Trophoblast cell (in vitro differentiated cells and primary cell): Measurements from ENCODE around the gene TCEAL1.
"Not testable (repeated sequence)": the region's sequence is repeated elsewhere in the genome, so short reads cannot be mapped to it uniquely, and the experiment has no call there.

ENCODE experiments used
- DNase-seq, 2 donors: peaks; one replicate each; pipeline ENCODE4 v3.0.0-alpha.2; 2016
- H2AFZ ChIP-seq: 2 replicates; pipeline ENCODE4 v1.6.1; 2013; ENCODE audit warnings: low read length, moderate library complexity, mild to moderate bottlenecking; ENCODE audit not compliant: insufficient read depth, poor library complexity
- H2AK5ac ChIP-seq: 2 replicates; pipeline ENCODE4 v1.6.1; 2013; ENCODE audit warnings: mild to moderate bottlenecking, low read length
- H2BK120ac ChIP-seq: 2 replicates; pipeline ENCODE4 v1.6.1; 2013; ENCODE audit warnings: low read length, mild to moderate bottlenecking, moderate library complexity; ENCODE audit not compliant: insufficient read depth, poor library complexity
- H2BK12ac ChIP-seq: 2 replicates; pipeline ENCODE4 v1.6.1; 2013; ENCODE audit warnings: mild to moderate bottlenecking, low read length, moderate library complexity
- H2BK5ac ChIP-seq: 2 replicates; pipeline ENCODE4 v1.6.1; 2013; ENCODE audit warnings: low read length, low read depth, moderate library complexity, mild to moderate bottlenecking; ENCODE audit not compliant: poor library complexity
- H3K14ac ChIP-seq: 2 replicates; pipeline ENCODE4 v1.6.1; 2013; ENCODE audit warnings: mild to moderate bottlenecking, low read length
- H3K18ac ChIP-seq: 2 replicates; pipeline ENCODE4 v1.6.1; 2013; ENCODE audit warnings: mild to moderate bottlenecking, low read length
- H3K23ac ChIP-seq: 2 replicates; pipeline ENCODE4 v1.6.1; 2013; ENCODE audit warnings: low read length
- H3K27ac ChIP-seq: 2 replicates; pipeline ENCODE4 v1.5.1; 2013; ENCODE audit warnings: low read depth, mild to moderate bottlenecking, inconsistent platforms, low read length, moderate library complexity
- H3K27me3 ChIP-seq: 2 replicates; pipeline ENCODE4 v1.6.1; 2013; ENCODE audit warnings: inconsistent platforms, mild to moderate bottlenecking, low read length, moderate library complexity; ENCODE audit not compliant: insufficient read depth
- H3K36me3 ChIP-seq, 2 experiments: 1 replicate in 1 of 2; 2 replicates in 1 of 2; pipeline ENCODE4 v1.6.1; 2013; ENCODE audit warnings: low read length in 2 of 2, mild to moderate bottlenecking in 2 of 2, moderate library complexity in 1 of 2; ENCODE audit not compliant: insufficient read depth in 2 of 2, control insufficient read depth in 1 of 2
- H3K4ac ChIP-seq: 2 replicates; pipeline ENCODE4 v1.6.1; 2013; ENCODE audit warnings: low read depth, mild to moderate bottlenecking, low read length, moderate library complexity
- H3K4me1 ChIP-seq, 2 experiments: 1 replicate in 1 of 2; 2 replicates in 1 of 2; pipeline ENCODE4 v1.6.1; 2013; ENCODE audit warnings: low read length in 2 of 2, mild to moderate bottlenecking in 2 of 2, moderate library complexity in 1 of 2; ENCODE audit not compliant: insufficient read depth in 2 of 2, control insufficient read depth in 1 of 2
- H3K4me2 ChIP-seq: 2 replicates; pipeline ENCODE4 v1.6.1; 2013; ENCODE audit warnings: inconsistent platforms, mild to moderate bottlenecking, low read length, moderate library complexity
- H3K4me3 ChIP-seq: 2 replicates; pipeline ENCODE4 v1.5.1; 2013; ENCODE audit warnings: mild to moderate bottlenecking, low read depth, low read length, inconsistent platforms
- H3K79me1 ChIP-seq: one replicate; pipeline ENCODE4 v1.6.1; 2013; ENCODE audit warnings: low read length
- H3K79me2 ChIP-seq: 2 replicates; pipeline ENCODE4 v1.6.1; 2013; ENCODE audit warnings: low read length, mild to moderate bottlenecking; ENCODE audit not compliant: control insufficient read depth, insufficient read depth, poor library complexity
- H3K9ac ChIP-seq: 2 replicates; pipeline ENCODE4 v1.6.1; 2013; ENCODE audit warnings: mild to moderate bottlenecking, low read length
- H3K9me3 ChIP-seq: 2 replicates; pipeline ENCODE4 v1.6.1; 2013; ENCODE audit warnings: low read depth, mild to moderate bottlenecking, control low read depth, inconsistent platforms, low read length; ENCODE audit not compliant: insufficient read depth
- H4K12ac ChIP-seq: 2 replicates; pipeline ENCODE4 v1.6.1; 2013; ENCODE audit warnings: low read depth, mild to moderate bottlenecking, low read length, moderate library complexity
- H4K8ac ChIP-seq: 2 replicates; pipeline ENCODE4 v1.6.1; 2013; ENCODE audit warnings: low read depth, mild to moderate bottlenecking, low read length, moderate library complexity
- H4K91ac ChIP-seq: one replicate; pipeline ENCODE4 v1.6.1; 2013; ENCODE audit warnings: low read depth, mild to moderate bottlenecking, low read length, moderate library complexity
- WGBS: extraction: QIAGEN DNeasy Blood & Tissue Kit; methylation state at CpG from one replicate; pipeline ENCODE4 v1.1.7; 2013; ENCODE audit warnings: missing lambda C conversion rate; ENCODE audit not compliant: insufficient read length, insufficient coverage; ENCODE audit errors: extremely low coverage; 5-methylcytosine and 5-hydroxymethylcytosine counted together

Gene TCEAL1

DNA sequence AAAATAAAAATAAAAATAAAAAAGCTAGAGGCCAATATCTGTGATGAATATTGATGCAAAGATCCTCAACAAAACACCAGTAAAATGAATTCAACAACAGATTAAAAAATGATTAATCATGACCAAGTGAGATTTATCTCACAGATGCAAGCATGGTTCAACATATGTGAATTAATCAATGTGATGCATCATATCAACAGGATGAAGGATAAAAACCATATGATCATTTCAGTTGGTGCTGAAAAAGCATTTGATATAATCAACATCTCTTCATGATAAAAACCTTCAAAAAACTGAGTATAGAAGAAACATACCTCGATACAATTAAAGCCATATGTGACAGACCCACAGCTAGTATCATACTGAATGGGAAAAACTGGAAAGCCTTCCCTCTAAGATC, 18.9 kb downstream of the TCEAL1 start:
- Histone ChIP-seq H2BK120ac (no peak overlapping the region), H3K4me1 (no peaks in the 10 kb centered on the region), H3K4me3 (no peak overlapping the region), H3K9me3 (no peaks in the 10 kb centered on the region), H2BK5ac (no peak overlapping the region), H4K12ac (no peak overlapping the region), H4K8ac (no peak overlapping the region), H3K36me3 (no peaks in the 10 kb centered on the region), H4K91ac (no peak overlapping the region), H3K4me2 (no peak overlapping the region), H3K9ac (no peak overlapping the region), H3K27me3 (no peaks in the 10 kb centered on the region), H2AK5ac (no peak overlapping the region), H3K4ac (no peak overlapping the region), H2BK12ac (no peak overlapping the region), H3K18ac (no peak overlapping the region), H3K79me2 (no peaks in the 10 kb centered on the region), H2AFZ (no peak overlapping the region), H3K14ac (no peak overlapping the region), H3K79me1 (no peaks in the 10 kb centered on the region), H3K23ac (no peak overlapping the region), H3K27ac (no peak overlapping the region)
- WGBS = no CpG with 5 or more reads among the region's 1 CpG
- DNase-seq = no peak

GRCh38 chrX:103651151-103651773, 22.5 kb downstream of the TCEAL1 start:
- Histone ChIP-seq H3K23ac (no peak overlapping the region), H3K27me3 (no peaks in the 10 kb centered on the region), H4K91ac (no peak overlapping the region), H3K18ac (no peak overlapping the region), H2BK120ac (no peak overlapping the region), H2BK5ac (no peak overlapping the region), H3K4me2 (no peak overlapping the region), H3K79me1 (no peaks in the 10 kb centered on the region), H3K4me1 (no peaks in the 10 kb centered on the region), H2AFZ (no peak overlapping the region), H4K12ac (no peak overlapping the region), H4K8ac (no peak overlapping the region), H3K4ac (no peak overlapping the region), H3K14ac (no peak overlapping the region), H2AK5ac (no peak overlapping the region), H3K9ac (no peak overlapping the region), H3K9me3 (no peaks in the 10 kb centered on the region), H3K27ac (no peak overlapping the region), H3K36me3 (no peaks in the 10 kb centered on the region), H3K79me2 (no peaks in the 10 kb centered on the region), H3K4me3 (no peak overlapping the region), H2BK12ac (no peak overlapping the region)
- no CpG with 5 or more reads among the region's 2 CpGs for WGBS
- DNase-seq = no peak

DNA sequence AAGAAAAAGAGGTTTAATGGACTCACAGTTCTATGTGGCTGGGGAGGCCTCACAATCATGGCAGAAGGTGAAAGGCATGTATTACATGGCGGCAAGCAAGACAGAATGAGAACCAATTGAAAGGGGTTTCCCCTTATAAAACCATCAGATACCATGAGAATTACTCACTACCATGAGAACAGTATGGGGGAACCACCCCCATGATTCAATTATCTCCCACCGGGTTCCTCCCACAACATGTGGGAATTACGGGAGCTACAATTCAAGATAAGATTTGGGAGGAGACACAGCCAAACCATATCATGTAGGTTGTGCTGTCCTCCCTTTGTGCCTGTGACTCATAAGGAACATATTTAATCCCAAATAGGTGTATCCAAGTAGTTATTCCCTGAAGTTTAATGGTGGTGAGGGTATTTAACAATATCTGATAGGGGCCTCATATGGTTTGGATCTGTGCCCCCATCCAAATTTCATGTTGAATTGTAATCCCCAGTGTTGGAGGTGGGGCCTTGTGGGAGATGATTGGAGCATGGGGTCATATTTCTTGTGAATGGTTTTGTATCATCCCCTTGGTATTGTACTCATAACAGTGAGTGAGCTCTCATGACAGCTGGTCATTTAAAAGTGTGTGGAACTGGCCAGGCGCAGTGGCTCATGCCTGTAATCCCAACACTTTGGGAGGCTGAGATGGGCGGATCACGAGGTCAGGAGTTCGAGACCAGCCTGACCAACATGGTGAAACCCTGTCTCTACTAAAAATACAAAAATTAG, 26.6 kb downstream of the TCEAL1 start:
- not testable (repeated sequence) for H3K36me3 ChIP-seq, H4K8ac ChIP-seq, H3K27ac ChIP-seq, H2AK5ac ChIP-seq, H3K23ac ChIP-seq, H4K91ac ChIP-seq, H3K4me1 ChIP-seq, H3K14ac ChIP-seq, H3K9ac ChIP-seq, H3K4me3 ChIP-seq, H3K4me2 ChIP-seq, H3K79me1 ChIP-seq, H2BK12ac ChIP-seq, H3K27me3 ChIP-seq, H2BK5ac ChIP-seq, H3K9me3 ChIP-seq, H3K4ac ChIP-seq, H3K79me2 ChIP-seq, H4K12ac ChIP-seq, H3K18ac ChIP-seq, H2AFZ ChIP-seq, H2BK120ac ChIP-seq, DNase-seq
- WGBS = no CpG with 5 or more reads among the region's 7 CpGs

DNA sequence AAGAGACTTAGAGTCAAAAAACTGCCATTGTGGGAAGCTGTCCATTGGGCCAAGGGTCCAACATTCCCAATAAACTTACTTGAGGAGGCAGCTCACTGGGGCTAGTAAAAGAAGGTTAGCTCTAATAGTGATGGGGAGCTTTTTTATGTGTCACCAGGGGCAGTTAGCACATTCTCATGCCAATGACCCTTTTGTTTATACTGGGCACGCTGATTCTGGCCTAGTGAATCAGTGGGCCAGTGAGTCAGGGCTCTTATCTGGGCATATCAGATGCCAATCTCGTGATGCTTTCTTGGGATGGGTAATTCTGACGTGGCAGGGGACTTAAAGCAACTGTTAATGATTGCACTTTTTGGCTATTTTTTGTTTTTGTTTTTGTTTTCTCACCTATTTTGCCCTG, 27.8 kb downstream of the TCEAL1 start:
- Histone ChIP-seq H3K36me3 (no peaks in the 10 kb centered on the region), H2AFZ (no peak overlapping the region), H4K91ac (no peak overlapping the region), H3K27ac (no peak overlapping the region), H3K79me2 (no peaks in the 10 kb centered on the region), H3K27me3 (no peaks in the 10 kb centered on the region), H4K8ac (no peak overlapping the region), H2BK5ac (no peak overlapping the region), H2BK12ac (no peak overlapping the region), H3K4ac (no peak overlapping the region), H3K79me1 (no peaks in the 10 kb centered on the region), H3K4me1 (no peaks in the 10 kb centered on the region), H3K14ac (no peak overlapping the region), H3K9ac (no peak overlapping the region), H2AK5ac (no peak overlapping the region), H3K23ac (no peak overlapping the region), H3K18ac (no peak overlapping the region), H3K4me3 (no peak overlapping the region), H3K9me3 (no peaks in the 10 kb centered on the region), H2BK120ac (no peak overlapping the region), H4K12ac (no peak overlapping the region), H3K4me2 (no peak overlapping the region)
- peak; percentile 47 to 61 for DNase-seq
- WGBS = no CpG with 5 or more reads among the region's 3 CpGs
